Prostate gland (tissue), 2 donors: ENCODE data around the gene GRAMD1A. TPM values are rescaled to one million over a fixed set of nuclear protein-coding genes. Genes with fewer than 3 reads are reported as not detected.
A peak's percentile ranks its signal among the peaks of the same experiment; 100 is the strongest.

Source experiments
- DNase-seq: peaks from one replicate; pipeline ENCODE4 v3.0.0-alpha.2; 2019; ENCODE audit warnings: low spot score
- H3K27ac ChIP-seq, 2 donors: fragments of 200-600 bp; sonication (generic); 2 replicates each; pipeline ENCODE4 v1.5.1; 2017 to 2019
- H3K27me3 ChIP-seq: fragments of 200-600 bp; sonication (generic); replicated peaks from 2 replicates; pipeline ENCODE4 v1.5.1; 2019; ENCODE audit not compliant: insufficient read depth
- H3K36me3 ChIP-seq, 2 donors: fragments of 200-600 bp; sonication (generic); 1 replicate in 1 of 2; 2 replicates in 1 of 2; pipeline versions ENCODE4 v1.5.1 to v1.8.1; 2017 to 2019
- H3K4me1 ChIP-seq: fragments of 200-600 bp; sonication (generic); replicated peaks from 2 replicates; pipeline ENCODE4 v1.5.1; 2019
- H3K4me3 ChIP-seq, 2 donors: fragments of 200-600 bp; sonication (generic); 2 replicates each; pipeline ENCODE4 v1.5.1; 2017 to 2019
- H3K9me3 ChIP-seq: fragments of 200-600 bp; sonication (generic); 2 replicates; pipeline ENCODE4 v1.5.1; 2017
- POLR2A ChIP-seq: fragments of 450-650 bp; IDR thresholded peaks from one replicate; pipeline ENCODE4 v1.6.1; 2016; ENCODE audit warnings: antibody characterized with exemption, mild to moderate bottlenecking
- POLR2AphosphoS5 ChIP-seq: sonication (generic); formaldehyde crosslinking; IDR thresholded peaks from one replicate; pipeline ENCODE4 v1.6.1; 2017; ENCODE audit warnings: antibody characterized with exemption
- WGBS: methylation state at CpG from one replicate; pipeline ENCODE4 v1.1.5; 2018; 5-methylcytosine and 5-hydroxymethylcytosine counted together
- intact Hi-C: fragments of 100-400 bp; cut with DNase I; formaldehyde crosslinking; loops from one replicate; pipeline ENCODE4 v1.14.2; 2022
- total RNA-seq, 2 donors: library from RNA; depleted of rRNA; stranded (reverse); fragments of >200 nt; gene quantifications; one replicate each; pipeline ENCODE4 v1.1.0, GENCODE V29; 2016
- TF ChIP-seq, protein P1 (sequence below), 4 experiments: fragments of 200-600 bp in 2 of 4; fragments of 450-650 bp in 2 of 4; sonication (generic) in 2 of 4; IDR thresholded peaks; 1 replicate in 3 of 4; 2 replicates in 1 of 4; pipeline ENCODE4 v1.5.1; 2016 to 2019; ENCODE audit warnings: antibody characterized with exemption in 4 of 4, mild to moderate bottlenecking in 2 of 4, moderate library complexity in 2 of 4

GRAMD1A gene
- total RNA-seq, 2 donors from 2014 or later: 32.2 to 120 TPM

DNA sequence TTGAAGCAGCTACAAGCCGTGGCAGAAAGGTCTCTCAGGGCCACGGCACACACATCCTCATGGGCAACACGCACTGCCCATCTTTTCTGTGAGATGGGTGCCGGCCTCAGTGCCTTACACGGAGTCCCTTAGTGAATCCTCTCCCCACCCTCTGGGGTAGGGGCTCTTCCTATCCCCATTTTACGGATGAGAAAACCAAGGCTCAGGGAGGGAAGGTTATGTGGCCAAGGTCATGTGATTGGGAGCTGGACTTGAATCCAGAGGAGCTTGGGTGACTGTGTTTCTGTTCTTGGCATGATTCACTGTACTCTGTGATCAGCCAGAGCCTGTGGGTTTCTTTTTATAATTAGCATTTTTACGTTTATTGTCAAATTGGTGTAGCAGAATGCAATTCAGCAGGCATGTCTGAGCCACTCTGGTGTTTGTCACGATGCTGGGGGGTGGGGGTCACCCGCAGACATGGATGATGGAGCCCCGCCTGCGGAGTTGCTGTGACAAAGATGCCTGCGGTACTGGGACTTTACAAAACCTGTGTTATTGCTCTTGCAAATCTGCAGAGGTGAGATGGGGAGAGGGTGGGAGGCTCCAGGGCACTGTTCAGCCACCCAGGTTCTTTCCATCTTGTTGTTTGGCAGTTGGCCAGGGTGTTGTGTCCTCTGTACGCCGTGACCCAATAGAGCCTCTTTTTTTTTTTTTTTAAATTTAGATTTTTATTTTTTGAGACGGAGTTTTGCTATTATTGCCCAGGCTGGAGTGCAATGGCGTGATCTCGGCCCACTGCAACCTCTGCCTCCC lies 34.7 kb downstream of the GRAMD1A start:
- intact Hi-C loops: no loop called here
- no peaks in the 10 kb centered on the region for H3K27me3 ChIP-seq
- no peaks in the 10 kb centered on the region for H3K36me3 ChIP-seq
- H3K27ac ChIP-seq: no peak overlapping the region
- WGBS: 81% methylated on average over 17 of the region's 17 CpGs
- DNase-seq: no peak
- no peaks in the 10 kb centered on the region for H3K4me1 ChIP-seq
- TF ChIP-seq, protein P1, sequence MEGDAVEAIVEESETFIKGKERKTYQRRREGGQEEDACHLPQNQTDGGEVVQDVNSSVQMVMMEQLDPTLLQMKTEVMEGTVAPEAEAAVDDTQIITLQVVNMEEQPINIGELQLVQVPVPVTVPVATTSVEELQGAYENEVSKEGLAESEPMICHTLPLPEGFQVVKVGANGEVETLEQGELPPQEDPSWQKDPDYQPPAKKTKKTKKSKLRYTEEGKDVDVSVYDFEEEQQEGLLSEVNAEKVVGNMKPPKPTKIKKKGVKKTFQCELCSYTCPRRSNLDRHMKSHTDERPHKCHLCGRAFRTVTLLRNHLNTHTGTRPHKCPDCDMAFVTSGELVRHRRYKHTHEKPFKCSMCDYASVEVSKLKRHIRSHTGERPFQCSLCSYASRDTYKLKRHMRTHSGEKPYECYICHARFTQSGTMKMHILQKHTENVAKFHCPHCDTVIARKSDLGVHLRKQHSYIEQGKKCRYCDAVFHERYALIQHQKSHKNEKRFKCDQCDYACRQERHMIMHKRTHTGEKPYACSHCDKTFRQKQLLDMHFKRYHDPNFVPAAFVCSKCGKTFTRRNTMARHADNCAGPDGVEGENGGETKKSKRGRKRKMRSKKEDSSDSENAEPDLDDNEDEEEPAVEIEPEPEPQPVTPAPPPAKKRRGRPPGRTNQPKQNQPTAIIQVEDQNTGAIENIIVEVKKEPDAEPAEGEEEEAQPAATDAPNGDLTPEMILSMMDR (IDR thresholded peaks at IDR 0.05): no peak
- TF ChIP-seq POLR2A: no peak
- no peak for TF ChIP-seq POLR2AphosphoS5
- H3K9me3 ChIP-seq: no peaks in the 10 kb centered on the region
- no peak overlapping the region for H3K4me3 ChIP-seq

DNA sequence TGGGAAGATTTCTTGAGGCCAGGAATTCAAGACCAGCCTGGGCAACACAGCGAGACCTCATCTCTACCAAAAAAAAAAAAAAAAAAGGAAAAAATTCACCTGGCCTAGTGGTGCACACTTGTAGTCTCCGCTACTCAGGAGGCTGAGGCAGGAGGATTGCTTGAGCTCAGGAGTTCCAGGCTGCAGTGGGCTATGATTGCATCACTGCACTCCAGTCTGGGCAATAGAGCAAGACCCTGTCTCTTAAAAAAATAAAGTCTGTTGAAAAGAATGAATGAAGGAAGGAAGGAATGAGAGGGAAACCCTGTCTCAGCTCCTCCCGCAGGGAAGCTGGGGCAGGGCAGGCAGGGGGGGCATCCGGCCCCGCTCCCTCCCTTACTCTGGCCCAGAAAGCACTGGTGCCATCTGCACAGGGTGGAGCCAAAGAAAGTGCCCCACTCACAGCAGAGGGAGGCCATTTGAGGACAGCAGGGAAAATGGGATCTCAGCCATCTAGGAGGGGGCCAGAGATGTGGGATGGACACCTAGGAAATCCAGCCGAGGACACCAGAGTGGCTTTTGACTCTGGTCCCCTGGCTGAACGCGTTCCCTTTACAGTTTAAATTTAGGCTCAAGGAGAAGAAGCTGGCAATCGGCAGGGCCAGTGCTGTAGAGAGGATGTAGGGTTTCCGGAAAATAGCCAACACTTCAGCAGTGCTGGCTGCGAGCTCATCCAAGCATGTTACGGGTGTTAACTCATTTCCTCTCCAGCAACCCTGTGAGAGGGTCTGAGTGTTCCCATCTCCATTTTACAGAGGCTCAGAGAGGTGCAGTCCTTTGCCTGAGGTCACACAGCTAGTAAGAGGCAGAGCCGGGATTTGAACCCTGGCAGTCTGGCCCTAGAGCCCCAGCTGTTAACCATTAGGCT lies 37.8 kb downstream of the GRAMD1A start:
- Histone ChIP-seq H3K27ac (no peak overlapping the region), H3K4me3 (no peak overlapping the region), H3K9me3 (no peaks in the 10 kb centered on the region), H3K36me3 (no peaks in the 10 kb centered on the region), H3K27me3 (no peaks in the 10 kb centered on the region), H3K4me1 (no peaks in the 10 kb centered on the region)
- intact Hi-C loops: no loop called here
- WGBS: 63% methylated on average over 13 of the region's 13 CpGs
- TF ChIP-seq, protein P1 (IDR thresholded peaks at IDR 0.05): no peak
- TF ChIP-seq POLR2A: no peak
- DNase-seq: no peak

DNA sequence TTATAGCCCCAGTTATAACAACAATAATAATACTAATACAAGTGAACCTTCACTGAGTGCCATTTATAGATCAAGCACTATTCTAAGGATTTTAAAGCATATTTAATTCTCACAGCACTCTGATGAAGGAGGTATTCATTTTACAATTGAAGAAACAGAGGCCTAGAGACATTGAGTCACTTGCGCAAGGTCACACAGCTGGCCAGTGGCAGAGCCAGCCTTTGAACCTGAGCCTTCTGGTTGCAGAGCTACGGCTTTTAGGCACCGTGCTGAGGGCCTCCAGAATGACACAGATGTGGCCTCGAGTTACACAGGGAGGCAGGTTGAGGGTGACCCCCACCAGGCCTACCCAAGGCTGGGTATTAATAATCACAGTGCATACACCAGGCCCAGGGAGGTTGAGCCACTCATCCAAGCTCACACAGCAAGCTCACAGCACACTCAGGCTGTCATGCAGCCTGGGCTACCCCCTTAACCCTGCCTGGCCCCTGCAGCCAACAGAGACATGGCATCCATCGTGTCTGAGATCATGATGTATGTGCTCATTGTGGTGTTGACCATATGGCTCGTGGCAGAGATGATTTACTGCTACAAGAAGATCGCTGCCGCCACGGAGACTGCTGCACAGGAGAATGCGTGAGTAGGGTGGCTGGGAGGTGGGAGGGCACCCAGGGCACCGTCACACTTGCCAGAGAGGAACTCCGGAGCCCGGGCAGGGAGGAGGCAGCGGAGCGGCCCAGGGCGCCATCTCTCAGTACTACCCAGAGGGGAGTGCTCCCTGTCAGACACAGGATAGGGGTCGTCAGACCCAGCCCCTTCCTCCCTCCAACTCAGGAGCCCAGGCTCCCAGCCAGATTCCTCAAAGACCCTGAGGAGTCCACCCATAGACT lies 38.7 kb downstream of the GRAMD1A start:
- intact Hi-C loops: no loop called here
- Histone ChIP-seq H3K4me3 (no peak overlapping the region), H3K9me3 (no peaks in the 10 kb centered on the region), H3K27ac (no peak overlapping the region), H3K36me3 (no peaks in the 10 kb centered on the region), H3K27me3 (no peaks in the 10 kb centered on the region), H3K4me1 (no peaks in the 10 kb centered on the region)
- no peak for DNase-seq
- 55% methylated on average over 17 of the region's 17 CpGs for WGBS
- TF ChIP-seq, protein P1 (IDR thresholded peaks at IDR 0.05): no peak

DNA sequence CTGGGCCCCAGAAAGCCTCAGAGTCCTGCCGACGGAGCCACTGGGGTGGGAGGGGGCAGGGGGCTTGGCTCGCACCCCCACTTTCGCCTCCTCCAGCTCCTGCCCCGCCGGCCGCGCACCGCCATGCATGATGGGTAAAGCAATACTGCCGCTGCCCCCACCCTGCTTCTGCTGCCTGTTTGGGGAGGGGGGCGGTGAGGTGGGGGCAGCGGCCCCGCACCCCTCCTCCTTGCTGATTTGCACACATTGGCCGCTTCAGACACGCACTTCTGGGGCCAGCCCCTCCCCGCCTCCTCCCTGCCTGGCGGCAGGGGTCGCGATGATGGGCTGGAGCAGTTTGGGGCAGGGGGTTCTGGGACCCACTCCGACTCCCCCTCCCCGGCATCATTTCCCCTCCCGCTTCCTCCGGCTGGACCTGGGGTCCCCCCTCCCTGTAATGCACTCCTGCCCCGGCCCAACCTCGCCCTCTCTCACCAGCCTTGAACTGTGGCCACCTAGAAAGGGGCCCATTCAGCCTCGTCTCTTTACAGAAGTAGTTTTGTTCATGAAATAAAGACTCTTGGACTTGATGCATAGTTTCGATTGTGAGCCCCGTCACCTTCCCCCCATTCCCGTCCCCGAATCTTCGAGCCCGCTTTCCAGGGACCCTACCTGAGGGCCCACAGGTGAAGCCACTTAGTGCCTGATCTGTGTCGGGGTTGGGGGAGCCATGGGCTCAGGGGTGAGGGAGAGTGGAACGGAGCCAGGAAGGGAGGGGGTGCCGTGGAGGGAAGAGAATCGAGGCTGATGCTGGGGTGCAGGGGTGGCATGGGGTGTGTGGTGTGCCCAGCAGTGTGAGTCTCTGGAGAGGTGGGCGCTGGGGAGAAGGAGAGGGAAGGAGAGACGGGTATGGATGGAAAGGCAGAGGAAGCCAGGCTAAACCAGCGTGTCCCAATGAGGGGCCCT lies 40.0 kb downstream of the GRAMD1A start:
- DNase-seq: no peak
- intact Hi-C loops: no loop called here
- no peaks in the 10 kb centered on the region for H3K36me3 ChIP-seq
- no peaks in the 10 kb centered on the region for H3K27me3 ChIP-seq
- H3K9me3 ChIP-seq: no peaks in the 10 kb centered on the region
- H3K4me1 ChIP-seq: peaks cover 3% of the 10 kb centered on the region
- peak overlapping the region; percentile 54 to 64 for H3K27ac ChIP-seq
- 45% methylated on average over 38 of the region's 39 CpGs for WGBS
- TF ChIP-seq POLR2AphosphoS5: no peak
- no peak for TF ChIP-seq POLR2A
- TF ChIP-seq, protein P1 (IDR thresholded peaks at IDR 0.05): no peak
- no peak overlapping the region for H3K4me3 ChIP-seq
